Omental fat pad (tissue), 4 donors: ENCODE data around the gene SGCB. TPM values are rescaled to one million over a fixed set of nuclear protein-coding genes. Genes with fewer than 3 reads are reported as not detected.

Experiments used
- ATAC-seq: fragments of 150-250 bp; one replicate; pipeline ENCODE4 v1.9.1; 2016; ENCODE audit warnings: mild to moderate bottlenecking, moderate library complexity; ENCODE audit not compliant: low FRiP score
- DNase-seq: peaks from one replicate; pipeline ENCODE4 v3.0.0-alpha.2; 2019; ENCODE audit warnings: low spot score
- total RNA-seq, 4 donors: library from RNA; depleted of rRNA; stranded (reverse); fragments of >200 nt; gene quantifications; one replicate each; pipeline ENCODE4 v1.1.0, GENCODE V29; 2016
- TF ChIP-seq, protein P1 (sequence below), 3 donors: fragments of 450-650 bp; IDR thresholded peaks; one replicate each; pipeline ENCODE4 v1.5.1; 2016 to 2017; ENCODE audit warnings: antibody characterized with exemption in 3 of 3, mild to moderate bottlenecking in 3 of 3, moderate library complexity in 2 of 3

SGCB gene
- total RNA-seq, 4 donors from 2014 or later: 29.2 to 39.1 (median 33.9) TPM

- TF ChIP-seq, protein P1, sequence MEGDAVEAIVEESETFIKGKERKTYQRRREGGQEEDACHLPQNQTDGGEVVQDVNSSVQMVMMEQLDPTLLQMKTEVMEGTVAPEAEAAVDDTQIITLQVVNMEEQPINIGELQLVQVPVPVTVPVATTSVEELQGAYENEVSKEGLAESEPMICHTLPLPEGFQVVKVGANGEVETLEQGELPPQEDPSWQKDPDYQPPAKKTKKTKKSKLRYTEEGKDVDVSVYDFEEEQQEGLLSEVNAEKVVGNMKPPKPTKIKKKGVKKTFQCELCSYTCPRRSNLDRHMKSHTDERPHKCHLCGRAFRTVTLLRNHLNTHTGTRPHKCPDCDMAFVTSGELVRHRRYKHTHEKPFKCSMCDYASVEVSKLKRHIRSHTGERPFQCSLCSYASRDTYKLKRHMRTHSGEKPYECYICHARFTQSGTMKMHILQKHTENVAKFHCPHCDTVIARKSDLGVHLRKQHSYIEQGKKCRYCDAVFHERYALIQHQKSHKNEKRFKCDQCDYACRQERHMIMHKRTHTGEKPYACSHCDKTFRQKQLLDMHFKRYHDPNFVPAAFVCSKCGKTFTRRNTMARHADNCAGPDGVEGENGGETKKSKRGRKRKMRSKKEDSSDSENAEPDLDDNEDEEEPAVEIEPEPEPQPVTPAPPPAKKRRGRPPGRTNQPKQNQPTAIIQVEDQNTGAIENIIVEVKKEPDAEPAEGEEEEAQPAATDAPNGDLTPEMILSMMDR (IDR thresholded peaks at IDR 0.05): no peak
- no peak for ATAC-seq
- DNase-seq: no peak
These were observed 21.3 kb upstream of the SGCB start for GRCh38 chr4:52059372-52059771.

GRCh38 chr4:52058275-52058674 lies 20.2 kb upstream of the SGCB start:
- TF ChIP-seq, protein P1 (IDR thresholded peaks at IDR 0.05): no peak
- ATAC-seq (no peak), DNase-seq (no peak)

DNA sequence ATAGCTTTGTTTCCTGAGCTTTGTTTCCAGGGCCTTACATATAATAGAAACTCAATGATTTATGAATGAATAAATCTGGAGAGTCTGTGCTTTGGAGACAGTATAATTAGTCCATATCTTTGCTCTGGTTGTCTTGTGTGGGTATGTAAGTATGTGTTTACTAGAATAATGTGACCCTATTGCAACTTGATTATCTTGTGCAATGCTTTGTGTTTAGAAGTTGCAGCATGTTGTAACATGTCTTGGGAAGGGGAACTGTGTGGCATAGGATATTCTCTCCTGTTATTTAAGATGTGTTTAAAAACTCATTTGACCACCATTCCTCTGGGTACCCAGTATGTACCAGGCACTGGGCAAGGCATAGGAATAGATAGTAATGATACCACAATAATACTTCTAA lies 19.1 kb upstream of the SGCB start:
- TF ChIP-seq, protein P1 (IDR thresholded peaks at IDR 0.05): no peak
- ATAC-seq: no peak
- no peak for DNase-seq

DNA sequence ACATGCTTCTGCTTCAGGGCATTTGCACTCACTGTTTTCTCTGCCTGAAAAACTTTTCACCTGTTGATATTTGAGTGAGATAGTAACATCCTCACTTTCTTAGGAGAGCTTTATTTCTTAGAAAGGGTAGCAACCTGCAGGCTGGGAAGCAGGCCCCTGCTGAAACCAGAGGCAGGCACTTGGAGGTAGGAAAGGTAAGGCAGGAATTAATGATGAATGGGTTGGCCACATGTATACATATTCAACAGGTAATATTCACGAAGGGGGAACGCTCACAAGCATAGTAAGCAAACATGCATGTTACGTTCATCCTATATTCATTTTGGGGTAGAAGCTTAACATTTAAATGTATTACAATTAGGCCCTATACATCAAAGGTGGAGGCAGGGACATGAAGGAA lies 16.2 kb upstream of the SGCB start:
- DNase-seq (no peak), ATAC-seq (no peak)
- TF ChIP-seq, protein P1 (IDR thresholded peaks at IDR 0.05): no peak

DNA sequence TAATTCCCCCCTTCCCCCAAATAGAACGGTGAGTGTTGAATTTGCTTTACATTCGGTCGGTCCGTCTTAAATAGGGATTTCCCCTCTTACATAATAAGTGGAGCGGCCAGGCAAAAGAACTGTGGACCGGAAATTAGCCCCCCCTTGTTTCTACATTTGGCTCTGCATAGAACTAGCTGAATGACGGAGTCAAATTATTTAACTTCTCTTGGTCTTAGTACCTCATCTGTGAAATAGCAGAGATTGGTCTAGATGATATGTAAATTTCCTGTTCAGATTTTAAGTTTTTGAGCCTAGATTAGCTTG lies 14.3 kb upstream of the SGCB start:
- ATAC-seq (no peak), DNase-seq (no peak)
- TF ChIP-seq, protein P1 (IDR thresholded peaks at IDR 0.05): no peak

- TF ChIP-seq, protein P1 (IDR thresholded peaks at IDR 0.05): no peak
- DNase-seq (no peak), ATAC-seq (peak; percentile 82)
These were observed 13.7 kb upstream of the SGCB start for GRCh38 chr4:52051615-52052474.

GRCh38 chr4:52051213-52051614 lies 13.1 kb upstream of the SGCB start, which contains the start of gene SPATA18:
Gene SPATA18 (plus strand): TSS chr4:52051304. CDS start chr4:52051705, 401 bp downstream.
- peak; percentile 44 for ATAC-seq
- TF ChIP-seq, protein P1 (IDR thresholded peaks at IDR 0.05): no peak

More at GRCh38 chr4:52051213-52051614, 13.1 kb upstream of the SGCB start, which contains the start of gene SPATA18:
- DNase-seq: no peak
